ENCODE data around the gene SLC17A5.
"Not testable (repeated sequence)": the region's sequence is repeated elsewhere in the genome, so short reads cannot be mapped to it uniquely, and the experiment has no call there.

The SLC17A5 gene

GRCh38 chr6:73649783-73650182 lies 4.0 kb downstream of the SLC17A5 start:
- CTCF ChIA-PET = no interaction called here
- no peak overlapping the region for H3K27ac Mint-ChIP-seq
- H3K9me3 Mint-ChIP-seq = no peaks in the 10 kb centered on the region
- H3K4me3 Mint-ChIP-seq = no peak overlapping the region
- peaks cover 14% of the 10 kb centered on the region for H3K36me3 Mint-ChIP-seq
- no peak for DNase-seq
- no peaks in the 10 kb centered on the region for H3K27me3 Mint-ChIP-seq
- peaks cover 28% of the 10 kb centered on the region for H3K4me1 Mint-ChIP-seq

GRCh38 chr6:73648166-73648565 lies 5.6 kb downstream of the SLC17A5 start:
- CTCF ChIA-PET = no interaction called here
- H3K4me1 Mint-ChIP-seq = peaks cover 27% of the 10 kb centered on the region
- H3K27ac Mint-ChIP-seq = no peak overlapping the region
- peaks cover 14% of the 10 kb centered on the region for H3K36me3 Mint-ChIP-seq
- no peak for DNase-seq
- H3K27me3 Mint-ChIP-seq = no peaks in the 10 kb centered on the region
- no peaks in the 10 kb centered on the region for H3K9me3 Mint-ChIP-seq
- H3K4me3 Mint-ChIP-seq = no peak overlapping the region

- H3K36me3 Mint-ChIP-seq = peaks cover 26% of the 10 kb centered on the region
- peak overlapping the region; percentile 70 for H3K4me3 Mint-ChIP-seq
- H3K27ac Mint-ChIP-seq = no peak overlapping the region
- H3K27me3 Mint-ChIP-seq = no peaks in the 10 kb centered on the region
- no peak for DNase-seq
- peaks cover 16% of the 10 kb centered on the region for H3K4me1 Mint-ChIP-seq
- CTCF ChIA-PET = interaction anchor here (1.8 to 2.7 kb wide), 2 partner anchors 7 to 88 kb away, joined by 5 to 6 read pairs; no protein-coding TSS in a partner anchor
- no peaks in the 10 kb centered on the region for H3K9me3 Mint-ChIP-seq
Measured at GRCh38 chr6:73644941-73645591, 8.7 kb downstream of the SLC17A5 start.

GRCh38 chr6:73644030-73644429 lies 9.8 kb downstream of the SLC17A5 start:
- no peak for DNase-seq
- Mint-ChIP-seq H3K4me3 (no peak overlapping the region), H3K4me1 (peaks cover 16% of the 10 kb centered on the region), H3K27me3 (no peaks in the 10 kb centered on the region), H3K27ac (no peak overlapping the region), H3K36me3 (peaks cover 26% of the 10 kb centered on the region), H3K9me3 (no peaks in the 10 kb centered on the region)
- CTCF ChIA-PET = interaction anchor here (1.0 to 2.7 kb wide), 3 partner anchors 9 to 89 kb away, joined by 3 to 6 read pairs (median 5); no protein-coding TSS in a partner anchor

GRCh38 chr6:73642530-73642929 lies 11.3 kb downstream of the SLC17A5 start:
- no peaks in the 10 kb centered on the region for H3K9me3 Mint-ChIP-seq
- peaks cover 16% of the 10 kb centered on the region for H3K4me1 Mint-ChIP-seq
- H3K27me3 Mint-ChIP-seq = no peaks in the 10 kb centered on the region
- CTCF ChIA-PET = interaction anchor here (1.1 to 2.7 kb wide), 2 partner anchors 10 to 129 kb away, joined by 3 to 6 read pairs; no protein-coding TSS in a partner anchor
- no peak overlapping the region for H3K27ac Mint-ChIP-seq
- no peak overlapping the region for H3K4me3 Mint-ChIP-seq
- DNase-seq = no peak
- H3K36me3 Mint-ChIP-seq = peaks cover 25% of the 10 kb centered on the region

- Mint-ChIP-seq H3K36me3 (peaks cover 23% of the 10 kb centered on the region), H3K27ac (no peak overlapping the region)
- CTCF ChIA-PET = no interaction called here
Measured at GRCh38 chr6:73640179-73640750, 13.5 kb downstream of the SLC17A5 start.

GRCh38 chr6:73639040-73639439 lies 14.8 kb downstream of the SLC17A5 start:
- DNase-seq = no peak
- Mint-ChIP-seq H3K4me1 (no peaks in the 10 kb centered on the region), H3K27ac (no peak overlapping the region), H3K36me3 (peaks cover 26% of the 10 kb centered on the region), H3K4me3 (no peak overlapping the region), H3K9me3 (no peaks in the 10 kb centered on the region), H3K27me3 (no peaks in the 10 kb centered on the region)
- CTCF ChIA-PET = interaction anchor here (0.7 to 1.1 kb wide), 2 partner anchors 17 to 28 kb away, joined by 3 read pairs; no protein-coding TSS in a partner anchor

More at GRCh38 chr6:73640179-73640750, 13.5 kb downstream of the SLC17A5 start:
- H3K27me3 Mint-ChIP-seq = no peaks in the 10 kb centered on the region
- peaks cover 6% of the 10 kb centered on the region for H3K4me1 Mint-ChIP-seq
- no peak for DNase-seq
- no peaks in the 10 kb centered on the region for H3K9me3 Mint-ChIP-seq
- H3K4me3 Mint-ChIP-seq = no peak overlapping the region

GRCh38 chr6:73637404-73637803 lies 16.4 kb downstream of the SLC17A5 start:
- Mint-ChIP-seq H3K4me3 (no peak overlapping the region), H3K27me3 (no peaks in the 10 kb centered on the region), H3K9me3 (no peaks in the 10 kb centered on the region), H3K4me1 (no peaks in the 10 kb centered on the region), H3K27ac (no peak overlapping the region), H3K36me3 (peaks cover 22% of the 10 kb centered on the region)
- no peak for DNase-seq
- CTCF ChIA-PET = no interaction called here

- H3K27ac Mint-ChIP-seq = no peak overlapping the region
- H3K27me3 Mint-ChIP-seq = no peaks in the 10 kb centered on the region
- DNase-seq = no peak
- no peaks in the 10 kb centered on the region for H3K9me3 Mint-ChIP-seq
- H3K4me3 Mint-ChIP-seq = no peak overlapping the region
- H3K36me3 Mint-ChIP-seq = peaks cover 26% of the 10 kb centered on the region
- CTCF ChIA-PET = no interaction called here
- no peaks in the 10 kb centered on the region for H3K4me1 Mint-ChIP-seq
Measured at GRCh38 chr6:73636048-73636447, 17.7 kb downstream of the SLC17A5 start.

GRCh38 chr6:73632346-73632745 lies 21.4 kb downstream of the SLC17A5 start:
- no peaks in the 10 kb centered on the region for H3K4me1 Mint-ChIP-seq
- H3K9me3 Mint-ChIP-seq = no peaks in the 10 kb centered on the region
- no peak overlapping the region for H3K27ac Mint-ChIP-seq
- H3K27me3 Mint-ChIP-seq = no peaks in the 10 kb centered on the region
- H3K4me3 Mint-ChIP-seq = no peak overlapping the region
- H3K36me3 Mint-ChIP-seq = peaks cover 19% of the 10 kb centered on the region
- no peak for DNase-seq
- CTCF ChIA-PET = no interaction called here

GRCh38 chr6:73631849-73632248 lies 21.9 kb downstream of the SLC17A5 start:
- Mint-ChIP-seq H3K4me1 (no peaks in the 10 kb centered on the region), H3K4me3 (no peak overlapping the region), H3K27ac (no peak overlapping the region), H3K36me3 (peaks cover 19% of the 10 kb centered on the region), H3K27me3 (no peaks in the 10 kb centered on the region), H3K9me3 (no peaks in the 10 kb centered on the region)
- CTCF ChIA-PET = no interaction called here
- DNase-seq = no peak

GRCh38 chr6:73630401-73630800 lies 23.4 kb downstream of the SLC17A5 start:
- no peak for DNase-seq
- no peak overlapping the region for H3K4me3 Mint-ChIP-seq
- CTCF ChIA-PET = no interaction called here
- H3K36me3 Mint-ChIP-seq = peaks cover 21% of the 10 kb centered on the region
- H3K27me3 Mint-ChIP-seq = no peaks in the 10 kb centered on the region
- no peaks in the 10 kb centered on the region for H3K9me3 Mint-ChIP-seq
- no peak overlapping the region for H3K27ac Mint-ChIP-seq
- peaks cover 6% of the 10 kb centered on the region for H3K4me1 Mint-ChIP-seq

- no peaks in the 10 kb centered on the region for H3K27me3 Mint-ChIP-seq
- H3K9me3 Mint-ChIP-seq = no peaks in the 10 kb centered on the region
- no peak overlapping the region for H3K27ac Mint-ChIP-seq
- CTCF ChIA-PET = no interaction called here
- peaks cover 4% of the 10 kb centered on the region for H3K36me3 Mint-ChIP-seq
- H3K4me3 Mint-ChIP-seq = no peak overlapping the region
- DNase-seq = no peak
- peaks cover 6% of the 10 kb centered on the region for H3K4me1 Mint-ChIP-seq
Measured at GRCh38 chr6:73624896-73625295, 28.9 kb downstream of the SLC17A5 start.

- H3K4me1 Mint-ChIP-seq, H3K9me3 Mint-ChIP-seq, H3K27ac Mint-ChIP-seq, CTCF ChIA-PET, DNase-seq, H3K4me3 Mint-ChIP-seq, H3K27me3 Mint-ChIP-seq, H3K36me3 Mint-ChIP-seq: not testable (repeated sequence)
Measured at GRCh38 chr6:73623480-73623879, 30.3 kb downstream of the SLC17A5 start.

GRCh38 chr6:73618082-73618481 lies 35.7 kb downstream of the SLC17A5 start:
- H3K27me3 Mint-ChIP-seq, H3K4me1 Mint-ChIP-seq, CTCF ChIA-PET, DNase-seq, H3K4me3 Mint-ChIP-seq, H3K27ac Mint-ChIP-seq, H3K9me3 Mint-ChIP-seq: not testable (repeated sequence)
- peaks cover 17% of the 10 kb centered on the region for H3K36me3 Mint-ChIP-seq

All from activated naive CD4-positive, alpha-beta T cell treated with anti-CD3 and anti-CD28 coated beads, Interleukin-2, amount 10 ng/mL, durations not matched to agents 7 days and 5 days (primary cell).